Epidermal melanocyte (primary cell): ENCODE results near the gene TMEM100.
A peak's percentile ranks its signal among the peaks of the same experiment; 100 is the strongest.

ENCODE experiments used
- DNase-seq: peaks from one replicate; pipeline ENCODE4 v3.0.0; 2011; ENCODE audit warnings: low spot score; ENCODE audit not compliant: insufficient read length

Gene TMEM100

GRCh38 chr17:55720919-55721836 lies 1.5 kb downstream of the TMEM100 start:
- no peak for DNase-seq

DNA sequence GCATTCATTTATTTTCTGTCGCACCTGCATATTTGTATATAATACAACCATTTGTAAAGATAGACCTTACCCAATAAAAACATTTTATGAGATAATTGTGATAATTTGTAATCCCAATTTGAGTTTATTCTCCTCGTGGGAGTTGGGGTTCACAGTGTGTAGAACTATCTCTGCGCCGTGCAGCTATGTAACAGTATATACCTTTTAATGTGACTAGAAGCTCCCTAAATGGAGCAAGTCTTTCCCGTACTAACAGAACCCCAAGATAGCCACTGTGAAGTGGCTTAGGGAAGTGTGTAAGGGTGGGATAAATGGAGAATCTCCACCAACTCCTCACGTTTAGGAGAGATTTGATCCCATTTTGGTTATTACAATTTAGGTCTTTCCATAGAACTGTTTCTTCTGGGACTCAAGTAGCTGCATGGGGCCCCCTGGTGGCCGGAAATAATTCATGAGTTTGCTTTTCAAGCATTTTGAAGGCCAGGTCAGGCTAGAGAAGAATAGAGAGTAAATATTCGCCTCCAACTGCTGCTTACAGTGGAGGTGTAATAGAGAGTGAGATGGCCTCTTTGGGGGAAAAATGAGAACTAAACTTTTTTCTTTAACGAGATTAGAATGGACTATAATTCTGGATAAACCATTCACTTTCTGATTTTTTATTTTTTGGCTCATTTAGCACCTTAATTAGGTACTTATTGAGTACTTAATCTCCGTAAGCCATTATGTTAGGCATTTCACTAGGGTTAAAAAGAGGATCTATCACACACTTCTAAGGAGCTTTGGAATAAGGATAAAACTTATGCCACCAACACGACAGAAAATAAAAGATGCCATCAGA lies 4.5 kb downstream of the TMEM100 start:
- no peak for DNase-seq

GRCh38 chr17:55717432-55717831 lies 5.2 kb downstream of the TMEM100 start:
- DNase-seq: no peak

- DNase-seq: no peak
These were observed 11.7 kb downstream of the TMEM100 start for GRCh38 chr17:55710829-55711496.

- DNase-seq: no peak
These were observed 12.3 kb downstream of the TMEM100 start for GRCh38 chr17:55710410-55710809.

- no peak for DNase-seq
These were observed 12.7 kb downstream of the TMEM100 start for GRCh38 chr17:55709984-55710383.

- no peak for DNase-seq
These were observed 13.2 kb downstream of the TMEM100 start for GRCh38 chr17:55709440-55709839.

DNA sequence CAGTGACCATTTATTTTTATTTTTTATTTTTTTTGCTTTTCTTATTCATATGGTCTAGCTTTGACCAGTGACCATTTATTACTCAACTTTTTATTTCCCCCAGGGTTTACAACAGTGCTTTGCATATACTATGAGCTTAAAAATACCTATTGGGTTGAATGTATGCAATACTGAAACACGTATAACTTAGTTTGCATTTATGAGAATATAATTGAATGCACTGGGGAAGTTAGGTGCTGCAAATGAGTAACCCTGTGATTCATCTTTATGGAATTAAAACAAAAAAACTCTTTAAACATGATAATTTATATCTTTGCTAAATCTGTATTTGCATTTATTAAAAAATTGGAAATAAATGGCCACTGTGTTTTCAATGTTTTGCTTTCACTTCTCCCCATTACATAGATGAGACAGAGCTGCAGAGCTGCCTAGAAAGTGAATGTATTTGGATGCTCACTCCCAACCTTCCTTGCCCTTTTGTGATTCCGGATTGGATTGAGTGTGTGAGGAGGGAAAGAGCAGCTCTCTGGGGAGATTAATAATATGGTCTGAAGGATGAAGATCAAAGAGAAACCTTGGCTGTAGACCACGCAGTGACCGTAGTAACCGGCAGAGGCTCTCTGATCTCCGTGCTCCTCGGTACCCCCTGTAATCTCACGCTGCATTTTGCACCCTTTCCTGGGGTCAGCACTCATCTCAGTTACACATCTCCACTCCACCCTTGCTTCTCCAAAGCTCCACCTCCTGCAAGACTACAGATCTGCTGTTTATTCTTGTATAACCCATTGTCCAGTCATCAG lies 14.3 kb downstream of the TMEM100 start:
- DNase-seq: no peak

DNA sequence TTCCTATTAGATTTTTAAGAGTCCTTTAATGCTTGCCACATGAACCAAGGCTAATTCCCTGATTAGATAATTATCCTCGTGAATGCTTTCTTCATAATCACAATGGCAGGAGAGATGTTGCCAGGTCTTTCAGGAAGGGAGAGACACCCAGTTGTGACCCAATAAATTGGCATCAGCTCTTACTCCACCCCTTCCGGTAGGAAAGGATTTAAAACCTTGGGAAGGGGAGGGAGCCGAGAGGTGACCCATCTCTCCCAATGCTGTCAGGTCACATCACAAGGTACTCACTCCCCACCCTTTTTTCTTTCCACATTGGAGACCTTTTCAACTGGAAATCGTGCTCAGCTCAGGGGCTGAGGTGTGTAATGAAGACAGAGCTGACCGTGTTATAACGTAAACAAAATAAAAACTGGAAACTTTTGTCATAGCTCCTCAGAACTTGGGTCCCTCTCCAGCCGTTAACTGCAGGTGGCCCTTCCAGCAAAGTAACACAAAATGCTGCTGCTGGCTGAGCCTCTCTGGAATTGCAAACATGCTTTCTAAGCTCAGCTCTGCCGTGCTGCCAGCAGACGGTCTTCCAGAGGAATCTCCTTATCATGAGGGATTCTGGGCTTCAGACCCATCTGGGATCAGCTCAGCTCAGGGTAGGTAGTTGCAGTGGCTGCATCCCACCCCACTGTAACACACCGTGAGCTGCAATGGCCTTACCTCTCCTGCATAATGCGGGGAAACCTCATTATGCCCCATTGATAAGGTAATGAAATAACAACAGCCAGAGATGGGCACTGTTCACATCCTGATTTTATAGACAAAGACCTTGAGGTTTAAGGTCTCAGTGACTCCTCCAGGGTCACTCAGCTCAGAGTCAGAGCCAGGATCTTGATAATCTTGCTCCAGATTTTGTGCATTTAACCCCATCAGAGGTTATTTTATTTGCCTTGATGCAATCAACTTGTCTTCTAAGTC lies 15.6 kb downstream of the TMEM100 start:
- DNase-seq: no peak

DNA sequence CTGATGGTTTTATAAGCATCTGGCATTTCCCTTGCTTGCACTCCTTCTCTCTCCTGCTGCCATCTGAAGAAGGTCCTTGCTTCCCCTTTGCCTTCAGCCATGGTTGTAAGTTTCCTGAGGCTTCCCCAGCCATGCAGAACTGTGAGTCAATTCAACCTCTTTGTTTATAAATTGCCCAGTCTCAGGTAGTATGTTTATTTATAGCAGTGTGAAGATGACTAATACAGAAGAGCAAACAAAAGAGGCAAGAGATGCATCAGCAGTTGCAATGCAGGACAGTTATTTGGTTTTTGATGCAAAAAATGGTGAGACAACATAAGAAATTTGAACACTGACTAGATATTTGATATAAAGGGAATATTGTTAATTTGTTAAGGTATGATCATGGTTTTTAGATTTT lies 16.8 kb downstream of the TMEM100 start:
- no peak for DNase-seq

- no peak for DNase-seq
These were observed 18.3 kb downstream of the TMEM100 start for GRCh38 chr17:55704401-55704800.

- no peak for DNase-seq
These were observed 20.5 kb downstream of the TMEM100 start for GRCh38 chr17:55702150-55702549.

- DNase-seq: no peak
These were observed 23.3 kb downstream of the TMEM100 start for GRCh38 chr17:55699181-55699860.

DNA sequence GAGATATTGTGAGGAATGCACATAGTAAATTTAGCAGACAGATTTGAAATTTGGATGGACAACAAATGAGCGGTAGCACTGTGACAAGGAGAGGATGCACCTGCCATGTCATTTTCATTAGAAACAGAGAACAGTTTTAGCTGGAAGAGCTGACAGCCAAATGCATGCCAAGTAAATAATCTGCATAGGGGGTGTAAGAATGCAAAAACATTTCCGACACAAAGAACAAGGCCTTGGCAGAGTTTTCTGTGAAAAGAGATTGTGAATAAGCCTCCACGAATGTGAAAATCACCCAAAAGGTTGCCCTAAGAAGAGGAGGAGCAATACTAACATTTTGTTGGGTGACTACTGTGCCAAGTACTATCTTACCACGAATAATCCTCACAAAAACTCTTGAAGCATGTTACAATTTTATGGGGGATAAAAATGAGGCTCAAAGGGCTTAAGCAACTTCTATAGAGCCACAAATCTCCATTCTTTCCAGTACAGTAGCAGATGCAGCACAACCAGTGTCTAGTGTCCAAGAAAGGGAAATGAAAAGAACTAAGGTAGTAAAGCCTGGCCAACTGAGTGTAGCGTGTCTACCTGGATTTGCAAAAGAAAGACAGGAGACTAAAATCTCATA lies 28.3 kb downstream of the TMEM100 start:
- no peak for DNase-seq

DNA sequence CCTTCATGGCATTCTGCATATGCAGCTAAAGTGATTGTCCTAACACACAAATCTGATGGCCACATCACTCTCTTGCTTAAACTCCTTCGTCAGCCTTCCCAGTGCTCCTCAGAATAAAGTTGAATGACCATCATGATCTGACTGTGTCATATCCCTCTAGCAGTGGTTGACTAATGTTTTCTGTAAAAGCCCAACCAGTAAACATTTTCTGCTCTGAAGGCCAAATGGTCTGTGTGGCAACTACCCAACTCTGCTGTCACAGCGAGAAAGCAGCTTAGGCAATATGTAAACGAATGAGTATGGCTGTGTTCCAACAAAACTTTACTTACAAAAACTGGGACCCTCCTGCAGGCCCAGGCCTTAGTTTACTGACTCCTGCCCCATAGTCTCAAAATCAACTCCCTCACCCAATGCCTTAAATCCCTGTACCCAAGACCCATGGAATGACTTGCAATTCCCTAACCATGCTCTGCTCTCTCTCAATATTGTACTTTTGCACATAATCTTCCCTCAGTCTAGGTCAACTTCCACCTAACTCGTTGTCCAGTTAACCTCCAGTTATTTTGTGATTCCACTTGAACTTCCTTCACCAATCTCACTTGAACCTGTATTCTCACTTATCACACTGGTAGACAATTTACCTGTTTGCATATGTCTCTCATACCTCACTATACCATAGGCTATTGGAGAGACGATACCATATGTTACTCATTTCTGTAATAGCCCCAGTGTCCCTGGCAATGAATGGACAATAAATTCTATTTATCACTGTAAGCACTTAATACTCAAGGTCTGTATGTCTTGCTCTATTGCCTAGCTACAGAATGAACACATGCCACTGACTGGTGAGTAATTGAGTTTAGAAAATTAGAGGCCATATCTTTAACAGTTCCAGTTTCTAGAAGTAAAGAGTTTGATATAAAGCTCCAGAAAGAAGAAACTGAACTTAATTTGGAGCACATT lies 29.1 kb downstream of the TMEM100 start:
- peak; percentile 28 for DNase-seq

GRCh38 chr17:55692276-55692675 lies 30.4 kb downstream of the TMEM100 start:
- DNase-seq: no peak

- no peak for DNase-seq
These were observed 31.0 kb downstream of the TMEM100 start for GRCh38 chr17:55691666-55692065.

DNA sequence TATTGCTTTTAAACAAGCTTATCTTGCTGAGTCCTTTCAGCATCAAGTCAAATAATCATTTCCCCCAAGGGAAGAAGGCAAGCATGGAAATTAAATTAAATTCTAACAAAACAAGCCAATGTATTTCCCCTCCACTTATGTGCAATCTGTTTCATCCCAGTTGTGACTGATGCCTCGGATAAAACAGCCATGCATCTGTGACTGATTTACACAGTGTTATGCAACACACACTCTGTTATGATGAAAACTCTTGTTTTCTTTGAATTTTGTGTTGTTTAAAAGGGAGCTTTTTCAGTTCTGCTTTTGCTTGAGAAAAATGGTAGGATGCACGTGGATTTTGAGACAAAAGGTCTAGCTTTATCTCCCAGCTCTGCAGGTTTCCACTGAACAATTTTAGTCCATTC lies 32.6 kb downstream of the TMEM100 start:
- peak; percentile 56 for DNase-seq
